HG03432 (cell line): ENCODE data around the gene SERTAD2.

ENCODE experiments used
- ATAC-seq: cut with Tn5 transposase; IDR thresholded peaks from one replicate; pipeline ENCODE4 v1.9.1; 2021; ENCODE audit warnings: mild to moderate bottlenecking, moderate library complexity; ENCODE audit not compliant: unreplicated experiment

Gene SERTAD2

DNA sequence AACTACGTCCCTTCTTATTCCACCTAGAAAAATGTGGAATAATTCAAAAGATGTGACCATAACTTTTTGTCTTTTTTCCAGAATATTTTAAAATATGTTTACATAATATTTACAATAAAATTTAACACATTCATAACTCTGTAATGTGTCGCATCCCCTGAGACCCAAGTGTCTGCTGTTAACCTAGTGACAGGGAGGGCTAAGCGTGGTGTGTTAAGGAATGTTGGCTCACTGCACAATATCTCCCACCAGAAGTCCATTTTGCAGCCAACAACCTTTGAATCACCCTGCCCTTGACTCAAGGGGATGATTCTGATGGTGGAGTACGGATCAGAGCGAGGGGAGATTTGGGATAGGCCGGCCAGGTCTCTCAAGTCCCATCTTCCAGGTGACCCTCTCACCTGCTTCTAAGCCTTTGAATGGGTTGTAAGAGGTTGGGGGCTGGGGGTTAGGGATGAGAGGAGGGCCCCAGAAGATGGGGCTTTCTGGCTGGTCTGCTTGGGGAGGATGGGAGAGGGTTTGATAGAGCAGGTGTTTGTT is 43.3 kb downstream of the SERTAD2 start:
- ATAC-seq: no peak

DNA sequence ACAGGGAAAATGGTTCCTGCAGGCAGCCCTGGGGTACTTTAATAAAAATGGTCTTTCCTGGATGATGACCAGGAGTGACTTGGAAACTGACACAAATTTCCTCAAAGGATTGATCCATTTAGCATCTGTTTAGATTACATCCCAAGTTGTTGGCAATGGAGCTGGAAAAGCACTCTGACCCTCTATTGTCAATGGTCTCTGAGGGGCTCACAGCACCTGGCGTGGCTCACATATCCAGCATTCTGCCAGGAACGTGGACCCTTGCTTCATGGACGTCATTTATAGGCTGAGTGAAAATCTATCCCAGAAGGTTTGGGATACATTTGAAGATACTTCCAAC is 43.8 kb downstream of the SERTAD2 start:
- ATAC-seq: no peak

DNA sequence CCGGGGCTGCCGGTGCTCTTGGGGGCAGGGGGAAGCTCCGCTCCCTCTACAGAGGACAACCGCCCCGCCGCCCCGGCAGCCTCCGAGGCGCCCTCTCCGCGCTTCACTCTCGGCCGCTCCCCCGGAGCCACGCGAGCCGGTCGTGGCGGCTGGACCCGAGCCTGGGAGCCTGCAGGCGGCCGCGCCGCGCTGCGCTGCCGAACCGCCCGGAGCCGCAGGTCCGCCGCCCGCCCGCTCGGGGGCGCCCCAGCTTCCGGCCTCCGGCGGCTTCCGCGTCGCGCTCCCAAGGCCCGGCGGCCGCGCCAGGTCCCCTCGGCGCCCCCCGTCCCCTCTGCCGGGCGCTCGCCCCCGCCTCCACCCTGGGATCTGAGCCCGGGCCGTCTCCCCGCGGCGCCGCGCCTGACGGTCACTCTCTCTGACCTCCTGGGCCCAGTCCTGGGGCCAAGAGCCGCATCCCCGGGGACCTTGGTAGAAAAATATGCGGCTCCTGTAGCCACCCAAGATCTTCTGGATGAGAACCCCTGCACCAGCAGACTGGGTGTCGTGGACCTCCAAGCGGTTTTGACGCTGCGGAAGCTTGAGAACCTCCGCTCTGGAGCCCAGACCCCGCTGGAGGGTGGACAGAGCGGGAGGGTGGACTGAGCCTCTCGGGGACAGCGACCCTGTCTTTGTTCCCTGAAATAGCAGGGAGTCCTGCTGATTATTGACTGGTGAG is 44.3 kb downstream of the SERTAD2 start:
- ATAC-seq: peak; percentile 54

DNA sequence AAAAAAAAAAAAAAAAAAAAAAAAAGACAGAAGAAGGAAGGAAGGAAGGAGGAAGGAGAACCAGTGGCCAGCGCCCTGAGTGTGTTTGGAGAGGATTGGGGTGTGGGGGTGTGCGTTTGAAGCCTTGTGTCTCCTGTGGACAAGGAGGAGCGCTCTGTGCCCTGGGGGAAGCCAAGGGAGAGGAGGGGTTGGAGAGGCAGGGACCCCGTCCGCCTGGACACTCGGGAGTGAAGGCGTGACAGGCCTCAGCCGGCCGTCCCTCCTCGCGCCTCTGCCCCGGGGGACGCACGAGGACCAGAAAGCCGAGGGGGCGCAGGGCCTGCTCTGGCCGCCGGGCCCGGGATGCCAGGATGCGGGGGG is 44.9 kb downstream of the SERTAD2 start:
- ATAC-seq: peak; percentile 10

DNA sequence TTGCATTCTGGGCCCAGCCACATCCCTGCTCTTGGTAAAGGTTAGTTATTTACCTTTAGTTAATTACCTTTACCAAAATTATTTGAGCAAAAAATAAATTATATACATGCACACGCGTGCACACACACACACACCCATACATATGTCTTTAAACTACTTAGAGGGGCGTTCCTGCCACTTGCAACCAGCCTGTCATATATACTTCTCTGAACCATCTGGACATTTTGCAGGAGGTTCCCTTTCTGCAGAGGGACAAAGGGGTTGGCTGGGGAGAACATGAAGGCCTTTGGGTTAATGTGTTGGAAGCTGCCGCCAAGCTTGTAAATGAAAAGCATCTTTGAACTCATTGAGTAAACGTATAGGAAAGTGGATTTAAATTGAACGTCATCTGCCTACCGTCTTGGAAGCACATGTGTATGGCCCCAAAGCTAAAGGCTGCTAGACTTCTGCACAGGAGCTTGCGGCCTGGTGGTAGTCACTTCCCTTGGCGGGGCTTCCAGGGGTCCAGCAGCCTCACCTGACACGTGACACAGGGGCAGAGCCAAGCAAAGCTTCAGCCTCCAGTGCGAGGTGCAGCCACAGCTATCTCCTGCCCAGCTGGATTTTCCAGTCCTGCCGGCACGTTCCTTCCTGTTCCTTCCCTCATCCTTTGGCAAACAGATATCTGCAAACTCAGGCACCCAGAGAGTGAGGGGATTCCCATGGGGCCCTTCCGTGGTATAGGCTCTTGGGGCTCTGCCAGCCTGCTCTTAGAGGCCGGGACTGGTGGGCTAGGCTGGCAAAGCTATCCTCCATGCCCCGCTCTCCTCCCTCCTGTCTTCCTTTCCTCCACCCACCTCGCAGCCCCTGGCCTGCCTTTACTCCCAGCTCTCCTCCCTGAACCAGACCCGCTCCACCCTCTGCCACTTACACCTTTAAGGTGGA is 46.1 kb downstream of the SERTAD2 start:
- ATAC-seq: no peak

DNA sequence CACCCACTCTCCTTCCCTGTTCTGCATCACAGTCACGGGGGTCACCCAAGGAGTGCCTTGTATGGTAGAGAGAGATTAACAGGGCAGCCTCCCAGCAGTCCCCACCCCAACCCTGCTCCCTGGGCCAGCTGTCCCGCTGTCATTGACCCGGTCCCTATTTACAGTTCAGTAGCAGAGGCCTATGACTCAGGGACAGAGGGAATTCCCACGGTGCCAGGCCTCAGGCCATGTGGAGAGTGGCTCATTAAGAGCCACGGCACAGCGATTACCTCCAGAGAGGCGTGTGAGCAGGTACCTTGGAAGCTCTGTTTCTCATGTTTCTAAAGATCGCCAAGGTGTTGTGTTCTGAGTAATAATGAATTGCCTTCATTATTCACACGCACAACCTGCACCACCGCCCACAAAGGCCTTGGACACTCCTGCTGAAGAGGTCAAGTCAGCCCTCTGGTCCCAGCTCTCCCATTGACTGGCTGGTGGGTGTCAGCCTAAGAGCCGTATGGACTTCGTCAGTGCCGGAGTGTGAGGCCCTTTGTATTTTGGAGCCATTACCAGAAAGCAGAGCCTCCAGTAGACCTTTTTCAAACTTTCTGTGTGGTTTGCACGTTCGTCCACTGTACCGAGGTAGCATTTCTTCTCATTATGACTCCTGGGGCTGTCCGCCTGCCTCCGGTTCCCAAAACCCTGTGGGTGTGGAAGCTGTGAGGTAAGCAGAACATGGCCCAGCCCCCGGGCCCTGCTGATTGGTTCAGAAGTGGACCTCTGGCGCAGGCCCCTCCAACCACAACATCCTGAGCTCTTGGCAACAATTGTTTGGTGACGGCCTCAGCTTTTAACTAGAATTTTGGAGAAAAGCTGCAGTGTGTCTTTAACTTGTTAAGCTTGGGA is 47.0 kb downstream of the SERTAD2 start:
- ATAC-seq: peak; percentile 87

DNA sequence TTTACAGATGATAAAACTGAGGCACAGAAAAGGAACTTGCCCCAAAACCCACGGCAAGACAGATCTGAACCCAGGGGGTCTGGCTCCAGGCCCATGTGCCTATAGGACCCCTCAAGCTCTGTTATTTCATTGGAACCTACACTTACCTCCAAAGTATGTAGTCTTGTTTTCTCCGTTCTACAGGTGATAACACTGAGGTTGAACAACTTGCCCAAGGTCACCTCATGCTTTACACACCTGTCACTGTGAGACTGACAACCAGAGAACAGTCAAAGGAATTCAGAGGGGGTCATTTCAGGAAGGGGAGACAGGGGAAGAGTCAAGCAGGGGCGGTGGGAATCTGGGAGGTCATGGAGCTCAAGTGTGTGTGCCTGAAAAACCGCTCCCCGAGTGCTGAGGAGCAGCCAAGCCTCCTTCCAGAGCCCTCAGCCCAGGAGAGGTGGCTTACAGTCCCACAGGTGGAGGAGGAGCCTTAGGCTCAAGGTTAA is 47.7 kb downstream of the SERTAD2 start:
- no peak for ATAC-seq

DNA sequence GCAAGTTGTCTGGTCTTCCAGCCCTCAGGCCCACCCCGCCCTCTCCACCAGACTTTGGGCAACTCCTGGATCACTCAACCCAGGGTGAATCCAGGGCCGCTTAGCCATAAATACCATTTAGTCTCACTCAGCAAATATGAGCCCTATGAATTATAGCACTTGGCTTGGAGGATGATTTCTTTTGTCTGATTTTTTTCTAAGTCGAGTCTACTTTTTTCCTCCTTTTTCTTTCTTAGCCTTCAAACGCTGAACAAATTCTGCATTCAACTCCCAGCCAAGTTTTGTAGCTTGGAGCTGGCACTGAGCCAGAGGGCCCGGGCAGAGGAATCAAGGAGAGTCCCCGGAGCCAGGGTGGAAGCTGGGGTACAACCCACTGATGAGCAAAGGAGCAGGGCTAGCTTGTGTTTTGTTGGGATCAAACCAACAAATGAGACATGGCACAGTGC is 48.7 kb downstream of the SERTAD2 start:
- ATAC-seq: no peak

DNA sequence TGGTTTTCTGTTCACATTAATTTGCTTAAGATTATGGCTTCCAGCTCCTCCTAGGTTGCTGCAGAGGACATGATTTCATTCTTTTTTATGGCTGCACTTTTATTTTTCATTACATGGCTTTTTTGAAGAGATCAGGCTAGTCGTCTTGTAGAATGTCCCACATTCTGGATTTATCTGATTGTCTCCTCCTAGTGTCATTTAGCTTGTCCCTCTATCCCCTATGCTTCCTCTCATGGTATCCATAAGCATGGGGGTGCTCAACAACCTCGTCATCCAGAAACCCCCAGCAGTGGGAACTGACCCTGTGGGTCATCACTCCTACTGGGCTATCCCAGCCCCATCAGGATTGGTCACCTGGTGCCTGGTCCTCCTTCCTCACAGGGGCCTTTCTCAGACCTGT is 49.6 kb downstream of the SERTAD2 start:
- ATAC-seq: no peak

DNA sequence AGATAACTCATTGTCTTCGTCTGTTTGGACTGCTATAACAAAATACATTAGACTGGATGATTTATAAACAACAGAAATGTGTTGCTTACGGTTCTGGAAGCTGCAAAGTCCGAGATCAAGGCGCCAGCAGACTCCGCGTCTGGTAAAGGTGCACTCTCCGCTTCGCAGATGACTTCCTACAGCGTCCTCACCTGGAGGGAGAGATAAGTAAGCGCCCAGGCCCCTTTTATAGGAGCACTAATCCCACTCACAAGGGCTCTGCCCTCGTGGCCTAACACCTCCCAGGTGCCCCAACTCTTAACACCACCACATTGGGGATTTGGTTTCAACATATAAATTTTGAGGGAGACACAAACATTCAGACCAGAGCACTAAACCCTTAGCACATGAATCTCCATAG is 51.3 kb downstream of the SERTAD2 start:
- ATAC-seq: no peak

DNA sequence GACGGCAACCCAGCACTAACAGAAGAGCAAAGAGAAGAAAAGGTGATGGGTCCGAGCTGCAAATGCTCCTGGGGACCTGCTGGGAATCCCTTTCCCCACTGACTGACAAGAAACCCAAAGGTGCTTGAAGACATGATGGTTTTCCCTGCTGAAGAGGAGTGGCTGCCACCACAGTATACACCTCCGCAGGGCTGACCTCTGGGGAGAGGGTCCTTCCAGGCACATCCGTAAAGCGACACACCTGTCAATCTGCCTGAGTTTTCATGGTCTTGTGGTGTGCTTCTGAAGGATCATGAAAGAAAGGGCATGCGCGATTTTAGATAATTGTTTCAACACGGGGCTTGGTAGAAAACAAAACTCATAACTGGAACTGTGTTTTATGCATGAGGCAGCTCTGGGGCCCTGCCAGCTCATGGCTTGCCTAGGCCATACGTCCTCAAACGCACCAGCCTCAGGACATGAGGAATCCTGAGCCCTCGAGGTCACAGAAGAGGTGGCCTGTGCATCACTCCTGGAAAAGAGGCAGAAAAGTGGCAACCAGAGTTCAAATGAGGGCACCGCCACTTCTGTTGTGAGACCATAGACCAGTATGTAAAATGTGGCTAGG is 51.8 kb downstream of the SERTAD2 start:
- no peak for ATAC-seq

DNA sequence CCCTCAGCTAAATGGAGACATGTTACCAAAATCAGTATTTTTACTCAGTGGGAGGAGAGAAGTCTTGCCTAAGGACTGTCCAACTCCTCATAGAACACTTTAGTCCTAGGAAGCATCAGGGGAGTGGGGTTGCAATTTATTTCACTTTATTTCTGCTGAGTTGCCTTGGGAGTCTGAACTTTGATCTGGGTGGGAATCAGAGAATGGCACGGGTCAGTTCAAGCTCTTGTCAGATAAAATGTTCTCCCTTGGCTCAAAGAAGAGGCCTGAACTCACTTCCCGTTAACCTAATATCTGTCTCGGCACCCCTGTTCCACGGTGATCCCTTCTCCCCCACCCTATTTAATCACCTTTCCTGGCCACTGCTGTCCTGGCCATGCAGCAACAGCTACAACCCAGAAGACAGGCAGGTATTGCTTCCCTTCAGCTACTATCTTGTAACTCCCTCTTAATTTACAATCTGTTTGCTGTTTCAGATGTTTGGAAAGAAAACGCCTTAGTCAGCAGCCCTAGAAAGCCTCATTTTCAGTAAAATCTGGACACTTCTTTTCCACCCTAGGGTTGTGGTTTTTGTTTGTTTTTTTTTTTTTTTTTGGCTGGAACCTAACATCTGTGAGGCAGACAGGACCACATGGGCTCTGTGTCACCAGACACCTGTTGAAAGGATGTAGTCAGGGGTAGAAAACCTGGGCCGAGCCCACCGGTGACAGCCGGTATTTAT is 52.5 kb downstream of the SERTAD2 start:
- ATAC-seq: no peak

DNA sequence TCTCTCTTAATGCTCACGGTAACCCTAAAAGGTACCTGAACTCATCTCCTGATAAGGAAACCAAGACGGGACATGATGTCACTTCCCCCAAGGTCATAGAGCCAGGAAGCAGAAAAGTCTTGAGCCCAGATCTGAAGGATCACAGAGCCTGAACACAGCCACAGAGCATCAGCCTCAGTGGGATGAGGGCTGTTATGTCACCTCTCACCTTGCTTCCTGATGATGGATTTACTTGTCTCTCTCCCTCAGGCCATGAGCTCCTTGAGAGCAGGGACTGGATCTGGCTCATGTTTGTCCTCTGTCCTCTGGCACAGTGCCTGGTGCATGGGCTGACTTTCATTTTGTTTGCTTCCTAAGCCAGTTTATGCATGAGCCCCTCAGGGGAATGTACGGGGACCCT is 54.2 kb downstream of the SERTAD2 start:
- no peak for ATAC-seq

DNA sequence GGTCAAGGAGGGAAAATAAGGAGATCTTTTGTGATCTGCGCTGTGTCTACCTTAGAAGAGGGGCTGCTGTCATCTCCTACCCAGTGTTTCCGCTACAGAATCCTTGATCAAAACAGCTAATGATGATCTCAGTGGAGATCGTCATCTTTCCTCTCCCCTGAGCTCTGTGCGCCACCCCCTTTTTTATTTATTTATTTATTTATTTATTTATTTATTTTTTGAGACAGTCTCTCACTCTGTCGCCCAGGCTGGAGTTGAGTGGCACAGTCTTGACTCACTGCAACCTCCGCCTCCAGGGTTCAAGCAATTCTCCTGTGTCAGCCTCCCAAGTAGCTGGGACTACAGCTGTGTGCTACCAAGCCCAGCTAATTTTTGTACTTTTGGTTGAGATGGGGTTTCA is 55.5 kb downstream of the SERTAD2 start:
- ATAC-seq: no peak

DNA sequence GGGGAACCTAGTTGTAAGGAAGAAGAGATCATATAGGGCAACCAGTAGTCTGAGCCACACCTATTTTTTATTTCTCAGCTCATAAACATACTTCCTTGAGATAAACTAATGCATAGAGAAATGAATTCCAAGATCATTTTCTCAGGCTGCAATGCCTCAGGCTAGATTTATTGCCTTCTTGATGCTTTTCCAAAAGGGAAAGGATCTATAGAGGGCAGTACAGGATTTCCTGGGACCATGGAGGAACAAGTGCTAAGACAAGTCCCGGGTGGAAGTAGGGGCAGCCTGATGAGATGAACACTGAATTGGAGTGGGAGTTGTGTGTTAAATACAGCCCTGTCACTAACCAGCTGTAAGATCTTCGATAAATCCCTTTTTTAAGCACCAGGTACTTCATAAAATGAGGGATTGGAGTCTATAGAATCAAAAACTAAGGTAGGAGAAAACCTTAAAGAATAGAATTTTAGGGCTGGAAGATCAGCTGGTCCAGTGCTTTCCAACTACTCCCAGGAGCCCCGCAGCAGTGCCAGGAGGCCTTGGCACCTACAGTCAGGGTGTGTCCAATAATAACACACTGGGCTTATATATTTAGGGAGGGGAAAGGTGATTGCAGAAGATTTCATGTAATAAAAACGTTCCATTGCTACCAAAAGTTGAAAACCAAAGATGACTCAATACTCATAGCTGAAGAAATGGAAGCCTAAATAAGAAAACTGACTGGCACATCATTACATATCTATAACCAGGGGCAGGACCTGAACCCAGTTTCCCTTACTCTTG is 58.1 kb downstream of the SERTAD2 start:
- ATAC-seq: no peak

DNA sequence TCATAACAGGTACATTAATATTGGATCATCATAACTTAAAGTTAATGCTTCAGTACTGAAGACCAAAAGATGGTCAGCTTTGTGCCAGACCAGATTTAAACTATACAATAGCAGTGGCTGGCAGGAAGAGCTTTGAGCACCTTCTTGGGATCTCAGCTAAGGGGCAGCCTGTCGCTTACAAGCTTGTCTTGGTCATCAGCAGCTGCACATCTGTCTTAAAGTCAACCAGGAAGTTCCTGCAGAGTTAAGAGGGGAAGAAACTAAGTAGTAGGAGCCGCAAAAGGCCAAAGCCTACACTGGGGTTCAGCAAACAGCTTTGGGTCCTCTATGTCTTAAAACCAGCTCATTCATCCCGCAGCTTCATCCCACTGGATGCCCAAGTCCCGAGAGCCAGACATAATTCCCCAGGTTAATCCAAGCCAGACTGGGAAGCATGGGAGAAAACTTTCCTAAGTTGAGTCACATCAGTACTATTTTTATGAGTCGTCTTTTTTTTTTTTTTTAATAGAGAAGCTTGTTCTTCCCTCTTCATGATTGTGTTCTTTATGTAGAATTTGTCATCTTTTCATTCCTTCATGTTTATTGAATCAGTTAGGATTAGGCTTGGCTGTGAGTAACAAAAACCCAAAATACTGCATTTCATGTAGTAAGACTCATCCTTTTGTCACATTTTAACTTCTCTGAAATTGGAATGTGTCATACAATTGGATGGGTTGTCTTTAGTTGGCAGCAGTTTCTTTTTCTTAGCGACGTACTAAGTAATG is 59.3 kb downstream of the SERTAD2 start:
- no peak for ATAC-seq

DNA sequence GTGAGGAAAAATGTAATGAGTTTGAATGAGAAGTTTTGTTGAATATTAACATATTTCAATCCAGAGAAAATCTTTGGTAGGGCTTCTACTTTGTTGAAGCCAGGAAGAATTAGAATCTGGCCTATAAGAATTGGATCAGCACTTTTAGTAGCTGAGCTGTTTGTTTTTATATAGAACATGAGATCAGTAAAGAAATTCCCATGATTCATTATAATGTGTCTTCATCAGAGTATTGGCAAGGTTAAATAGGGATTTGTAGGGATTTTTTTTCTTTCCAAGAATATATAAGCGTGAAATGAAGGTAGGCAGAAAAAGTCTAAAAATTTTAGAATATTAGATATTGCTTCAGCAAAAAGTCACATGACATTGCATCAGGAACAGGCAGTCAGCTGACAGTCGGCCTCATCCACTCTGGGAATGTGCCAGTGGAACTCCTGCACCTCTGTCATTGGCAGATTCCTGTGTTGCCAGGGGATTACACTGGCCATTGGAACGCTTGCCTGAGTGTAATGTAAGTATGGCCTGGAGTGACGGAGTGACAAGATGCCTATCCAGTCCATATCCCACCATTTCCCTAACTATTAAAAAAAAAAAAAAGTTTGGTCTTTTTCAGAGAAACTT is 60.6 kb downstream of the SERTAD2 start:
- no peak for ATAC-seq

DNA sequence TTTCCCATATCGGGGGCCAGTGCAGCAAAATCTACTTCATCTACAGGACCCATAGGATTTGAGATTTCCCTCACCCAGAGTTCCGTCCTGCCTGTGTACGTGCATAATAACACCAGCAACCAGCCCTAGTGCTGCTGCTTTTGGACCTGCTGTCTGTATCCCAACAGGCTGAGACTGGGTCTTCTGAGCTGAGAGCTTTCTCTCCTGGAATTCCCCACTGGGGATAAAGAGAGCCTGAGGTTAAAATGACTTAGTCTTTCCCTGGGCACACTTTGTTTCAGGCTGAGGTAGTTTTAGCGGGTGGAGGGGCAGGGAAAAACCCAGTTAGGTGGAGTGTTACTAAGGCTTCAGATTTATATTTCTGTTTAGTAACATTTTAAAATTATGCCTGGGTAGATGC is 62.5 kb downstream of the SERTAD2 start:
- ATAC-seq: no peak
